ENCODE data around the gene LDLRAD3. TPM values are rescaled to one million over a fixed set of nuclear protein-coding genes. Genes with fewer than 3 reads are reported as not detected.

The LDLRAD3 gene
- total RNA-seq, 1 donor from 2014 or later = 35.6 TPM

DNA sequence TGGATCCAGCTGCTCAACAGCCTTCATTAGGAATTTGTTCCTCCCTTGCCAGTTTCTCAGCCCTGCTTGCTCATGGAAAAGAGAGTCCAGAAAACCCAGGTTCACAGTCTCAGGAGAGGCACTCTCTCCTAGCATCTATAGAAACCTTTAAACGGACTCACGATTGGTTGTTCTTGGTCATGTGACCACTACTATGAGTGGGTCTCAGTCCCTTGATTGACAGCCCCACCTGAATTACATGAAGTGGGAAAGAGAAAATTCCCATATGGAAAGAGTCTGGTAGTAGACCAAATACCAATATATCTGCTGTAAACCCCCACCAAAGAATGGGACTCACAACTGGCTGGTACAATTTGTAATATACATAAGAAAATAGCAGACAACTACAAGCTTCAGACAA is 291.0 kb downstream of the LDLRAD3 start:
- Mint-ChIP-seq H3K27me3 (ENCODE audit: insufficient read depth, low read depth) (peaks cover 3% of the 10 kb centered on the region), H3K4me3 (no peak overlapping the region), H3K36me3 (peaks cover 9% of the 10 kb centered on the region), H3K4me1 (peaks cover 23% of the 10 kb centered on the region), H3K9me3 (no peaks in the 10 kb centered on the region), H3K27ac (no peak overlapping the region)
- no peaks in the 10 kb centered on the region for H3K27me3 ChIP-seq
- H3K4me3 ChIP-seq = no peak overlapping the region
- H3K4me1 ChIP-seq = peaks cover 13% of the 10 kb centered on the region
- H3K4me2 ChIP-seq = no peak overlapping the region
- no peaks in the 10 kb centered on the region for H4K20me1 ChIP-seq (ENCODE audit: low read depth)
- TF ChIP-seq EZH2 (IDR thresholded peaks at IDR 0.05) = no peak
- TF ChIP-seq EZH2phosphoT487 (IDR thresholded peaks at IDR 0.05) = no peak
- TF ChIP-seq, protein P1, sequence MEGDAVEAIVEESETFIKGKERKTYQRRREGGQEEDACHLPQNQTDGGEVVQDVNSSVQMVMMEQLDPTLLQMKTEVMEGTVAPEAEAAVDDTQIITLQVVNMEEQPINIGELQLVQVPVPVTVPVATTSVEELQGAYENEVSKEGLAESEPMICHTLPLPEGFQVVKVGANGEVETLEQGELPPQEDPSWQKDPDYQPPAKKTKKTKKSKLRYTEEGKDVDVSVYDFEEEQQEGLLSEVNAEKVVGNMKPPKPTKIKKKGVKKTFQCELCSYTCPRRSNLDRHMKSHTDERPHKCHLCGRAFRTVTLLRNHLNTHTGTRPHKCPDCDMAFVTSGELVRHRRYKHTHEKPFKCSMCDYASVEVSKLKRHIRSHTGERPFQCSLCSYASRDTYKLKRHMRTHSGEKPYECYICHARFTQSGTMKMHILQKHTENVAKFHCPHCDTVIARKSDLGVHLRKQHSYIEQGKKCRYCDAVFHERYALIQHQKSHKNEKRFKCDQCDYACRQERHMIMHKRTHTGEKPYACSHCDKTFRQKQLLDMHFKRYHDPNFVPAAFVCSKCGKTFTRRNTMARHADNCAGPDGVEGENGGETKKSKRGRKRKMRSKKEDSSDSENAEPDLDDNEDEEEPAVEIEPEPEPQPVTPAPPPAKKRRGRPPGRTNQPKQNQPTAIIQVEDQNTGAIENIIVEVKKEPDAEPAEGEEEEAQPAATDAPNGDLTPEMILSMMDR (IDR thresholded peaks at IDR 0.05) = no peak
- DNase-seq (ENCODE audit: low spot score) = no peak
- no peaks in the 10 kb centered on the region for H3K9me3 ChIP-seq (ENCODE audit: low read depth)
- H3K9ac ChIP-seq = no peak overlapping the region
- no peaks in the 10 kb centered on the region for H3F3A ChIP-seq (ENCODE audit: low read depth)
- no peak overlapping the region for H3K27ac ChIP-seq
- H3K79me2 ChIP-seq (ENCODE audit: low read depth) = no peaks in the 10 kb centered on the region
- no peaks in the 10 kb centered on the region for H3K36me3 ChIP-seq
- H2AFZ ChIP-seq (replicated peaks) = no peak overlapping the region

DNA sequence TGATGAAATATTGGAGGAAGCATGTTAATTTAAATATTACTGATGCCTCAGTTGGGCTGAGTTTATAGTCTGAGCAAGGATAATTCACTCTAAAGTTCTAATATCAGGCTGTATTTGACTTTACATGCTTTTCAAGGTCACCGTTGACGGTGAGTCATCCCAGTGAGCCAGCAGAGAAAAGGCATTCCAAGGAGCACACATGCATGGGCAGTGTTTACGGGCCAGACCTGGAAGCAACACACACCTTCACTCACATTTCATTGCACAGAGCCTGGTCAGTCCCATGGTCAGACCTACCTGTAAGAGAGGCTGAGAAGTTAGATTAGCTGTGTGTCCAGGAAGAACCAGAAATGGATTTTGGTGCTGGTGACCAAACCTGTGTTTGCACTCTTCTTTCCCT is 291.9 kb downstream of the LDLRAD3 start:
- H3K4me1 Mint-ChIP-seq = peaks cover 16% of the 10 kb centered on the region
- peaks cover 5% of the 10 kb centered on the region for H3K36me3 Mint-ChIP-seq
- H3K4me3 Mint-ChIP-seq = no peak overlapping the region
- Histone ChIP-seq H3K9me3 (ENCODE audit: low read depth) (no peaks in the 10 kb centered on the region), H3K4me2 (no peak overlapping the region), H3K27me3 (no peaks in the 10 kb centered on the region), H3K36me3 (no peaks in the 10 kb centered on the region), H4K20me1 (ENCODE audit: low read depth) (no peaks in the 10 kb centered on the region), H3K4me3 (no peak overlapping the region), H3K79me2 (ENCODE audit: low read depth) (no peaks in the 10 kb centered on the region), H3K27ac (no peak overlapping the region), H3K4me1 (peaks cover 9% of the 10 kb centered on the region), H3F3A (ENCODE audit: low read depth) (no peaks in the 10 kb centered on the region), H2AFZ (replicated peaks) (no peak overlapping the region), H3K9ac (no peak overlapping the region)
- no peak for DNase-seq (ENCODE audit: low spot score)
- H3K27ac Mint-ChIP-seq = no peak overlapping the region
- peaks cover 3% of the 10 kb centered on the region for H3K27me3 Mint-ChIP-seq (ENCODE audit: insufficient read depth, low read depth)
- no peaks in the 10 kb centered on the region for H3K9me3 Mint-ChIP-seq
- TF ChIP-seq EZH2 (IDR thresholded peaks at IDR 0.05) = no peak
- TF ChIP-seq EZH2phosphoT487 (IDR thresholded peaks at IDR 0.05) = no peak
- TF ChIP-seq, protein P1 (IDR thresholded peaks at IDR 0.05) = no peak

DNA sequence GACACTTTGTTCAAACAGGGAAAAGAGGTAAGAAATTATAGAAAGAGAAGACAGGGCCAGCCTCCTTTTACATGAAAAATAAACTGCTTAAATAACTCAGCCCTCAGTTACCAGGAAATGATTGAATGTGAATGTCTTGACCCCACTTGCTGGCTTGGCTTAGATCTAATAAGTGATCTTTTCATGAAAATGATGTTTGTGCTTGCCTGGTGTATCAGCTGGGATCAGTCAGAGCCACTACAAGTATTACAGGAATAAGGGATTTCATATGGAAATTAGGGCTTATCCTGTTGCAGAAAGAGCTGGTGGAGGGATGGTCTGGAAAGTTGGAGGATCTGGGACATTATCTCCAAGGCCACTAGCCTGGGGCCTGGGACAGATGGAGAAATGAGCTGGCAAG is 293.5 kb downstream of the LDLRAD3 start:
- TF ChIP-seq EZH2 (IDR thresholded peaks at IDR 0.05) = no peak
- TF ChIP-seq, protein P1 (IDR thresholded peaks at IDR 0.05) = no peak
- H3K9ac ChIP-seq = no peak overlapping the region
- H3K4me1 Mint-ChIP-seq = peaks cover 2% of the 10 kb centered on the region
- H3K9me3 ChIP-seq (ENCODE audit: low read depth) = no peaks in the 10 kb centered on the region
- H3K36me3 ChIP-seq = no peaks in the 10 kb centered on the region
- H3K27ac Mint-ChIP-seq = no peak overlapping the region
- no peak overlapping the region for H3K27ac ChIP-seq
- peaks cover 3% of the 10 kb centered on the region for H3K36me3 Mint-ChIP-seq
- H4K20me1 ChIP-seq (ENCODE audit: low read depth) = no peaks in the 10 kb centered on the region
- no peaks in the 10 kb centered on the region for H3K9me3 Mint-ChIP-seq
- H3K4me1 ChIP-seq = no peaks in the 10 kb centered on the region
- no peak for DNase-seq (ENCODE audit: low spot score)
- no peaks in the 10 kb centered on the region for H3K79me2 ChIP-seq (ENCODE audit: low read depth)
- no peaks in the 10 kb centered on the region for H3K27me3 ChIP-seq
- no peaks in the 10 kb centered on the region for H3F3A ChIP-seq (ENCODE audit: low read depth)
- peaks cover 5% of the 10 kb centered on the region for H3K27me3 Mint-ChIP-seq (ENCODE audit: insufficient read depth, low read depth)
- H2AFZ ChIP-seq (replicated peaks) = no peak overlapping the region
- H3K4me3 Mint-ChIP-seq = no peak overlapping the region
- H3K4me3 ChIP-seq = no peak overlapping the region
- no peak overlapping the region for H3K4me2 ChIP-seq
